T-helper 22 cell (primary cell): ENCODE results near the gene SLC35B1.

Source experiments
- DNase-seq: peaks from one replicate; pipeline ENCODE4 v3.0.0-alpha.2; 2020; ENCODE audit warnings: low read depth

The SLC35B1 gene

GRCh38 chr17:49670641-49671040, 37.1 kb downstream of the SLC35B1 start:
- no peak for DNase-seq

GRCh38 chr17:49670002-49670401, 37.8 kb downstream of the SLC35B1 start:
- DNase-seq, result no peak

- DNase-seq, result no peak
Measured at GRCh38 chr17:49667854-49668253, 39.9 kb downstream of the SLC35B1 start.

- no peak for DNase-seq
Measured at GRCh38 chr17:49664706-49665211, 43.0 kb downstream of the SLC35B1 start.

GRCh38 chr17:49659661-49660382, 47.9 kb downstream of the SLC35B1 start:
- no peak for DNase-seq

GRCh38 chr17:49656247-49656646, 51.5 kb downstream of the SLC35B1 start:
- DNase-seq, result no peak
